ENCODE results near the gene TMPRSS9.

DNA sequence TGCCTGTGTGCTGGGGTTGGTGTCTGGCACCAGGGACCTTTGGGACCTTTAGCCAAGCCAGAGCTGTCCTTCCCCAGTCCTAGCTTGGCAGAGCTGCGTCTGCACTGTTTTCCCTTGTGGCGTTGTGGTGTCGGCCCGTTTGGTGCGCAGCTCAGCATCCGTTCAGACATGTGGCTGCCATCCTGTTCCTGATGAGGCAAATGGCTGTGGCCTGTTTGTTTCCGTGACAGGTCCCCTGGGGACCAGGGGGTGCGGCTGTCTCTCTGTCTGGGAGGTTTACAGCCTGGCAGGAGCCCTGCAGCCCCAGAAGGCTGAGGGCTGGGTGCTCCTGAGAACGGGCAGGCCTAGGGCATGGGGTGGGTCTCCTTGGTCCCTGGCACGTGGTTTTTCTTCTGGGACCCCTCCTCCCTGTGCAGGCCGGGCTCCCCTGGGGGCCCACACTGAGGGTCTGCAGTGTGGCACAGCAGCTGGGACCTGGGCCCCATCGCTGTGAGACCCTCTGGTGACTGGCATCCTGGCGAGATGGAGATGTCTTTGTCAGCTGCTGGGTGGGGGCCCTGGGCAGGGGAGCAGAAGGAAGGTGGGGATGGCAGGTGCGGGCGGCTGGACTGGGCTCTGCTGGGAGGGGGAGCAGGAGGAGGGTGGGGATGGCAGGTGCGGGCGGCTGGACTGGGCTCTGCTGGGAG is 27.6 kb upstream of the TMPRSS9 start:
- TF ChIP-seq EZH2phosphoT487 (IDR thresholded peaks at IDR 0.05; ENCODE audit: insufficient read depth, low read depth) (no peak), EZH2 (IDR thresholded peaks at IDR 0.05; ENCODE audit: insufficient read depth, poor library complexity, severe bottlenecking) (no peak)

Measured in GM23248 (cell line).